ENCODE measurements around the gene DMAC2. TPM values are rescaled to one million over a fixed set of nuclear protein-coding genes. Genes with fewer than 3 reads are reported as not detected.
A peak's percentile ranks its signal among the peaks of the same experiment; 100 is the strongest.

Gene DMAC2
- total RNA-seq, 6 experiments from 2014 or later: 18.9 to 30.5 (median 22.5) TPM

GRCh38 chr19:41421314-41421713 lies 18.4 kb downstream of the DMAC2 start:
- WGBS (ENCODE audit: insufficient coverage, low coverage, low lambda C conversion rate, missing lambda C conversion rate): 97% methylated on average over 6 of the region's 6 CpGs
- intact Hi-C loops (cut with DNase I): no loop called here
- Histone ChIP-seq H3K9me3 (no peaks in the 10 kb centered on the region), H3K27me3 (no peaks in the 10 kb centered on the region), H3K36me3 (peaks cover 0 to 72% (median 28%) of the 10 kb centered on the region in 4 donors), H3K4me3 (no peak overlapping the region), H3K27ac (no peak overlapping the region), H3K4me1 (no peaks in the 10 kb centered on the region)
- ATAC-seq (no peak), DNase-seq (no peak)
- TF ChIP-seq POLR2A (IDR thresholded peaks at IDR 0.05) (no peak), CTCF (IDR thresholded peaks at IDR 0.05) (no peak)

GRCh38 chr19:41420101-41420880 lies 19.4 kb downstream of the DMAC2 start:
- no peaks in the 10 kb centered on the region for H3K27me3 ChIP-seq
- WGBS (ENCODE audit: insufficient coverage, low coverage, low lambda C conversion rate, missing lambda C conversion rate): 58% methylated on average over 5 of the region's 8 CpGs
- DNase-seq: peak in 1 of 3 donors; percentile 29
- H3K36me3 ChIP-seq: peaks cover 0 to 71% (median 29%) of the 10 kb centered on the region in 4 donors
- peak; percentile 53 to 79 (median 62) for ATAC-seq
- H3K4me3 ChIP-seq: no peak overlapping the region
- H3K27ac ChIP-seq: peak overlapping the region in 1 of 3 donors; percentile 33
- H3K9me3 ChIP-seq: no peaks in the 10 kb centered on the region
- intact Hi-C loops (cut with DNase I): no loop called here
- H3K4me1 ChIP-seq: no peaks in the 10 kb centered on the region
- TF ChIP-seq POLR2A (IDR thresholded peaks at IDR 0.05) (no peak), CTCF (IDR thresholded peaks at IDR 0.05) (no peak)

- TF ChIP-seq CTCF (IDR thresholded peaks at IDR 0.05) (no peak), POLR2A (IDR thresholded peaks at IDR 0.05) (no peak)
- ATAC-seq: no peak
- intact Hi-C loops (cut with DNase I): no loop called here
- H3K27me3 ChIP-seq: no peaks in the 10 kb centered on the region
- H3K9me3 ChIP-seq: no peaks in the 10 kb centered on the region
- 100% methylated on average over 4 of the region's 12 CpGs for WGBS (ENCODE audit: insufficient coverage, low coverage, low lambda C conversion rate, missing lambda C conversion rate)
- H3K36me3 ChIP-seq: peaks cover 0 to 64% (median 27%) of the 10 kb centered on the region in 4 donors
- H3K4me3 ChIP-seq: no peak overlapping the region
- no peaks in the 10 kb centered on the region for H3K4me1 ChIP-seq
- no peak overlapping the region for H3K27ac ChIP-seq
- DNase-seq: no peak
Observed at GRCh38 chr19:41416194-41416674, 23.5 kb downstream of the DMAC2 start.

- Histone ChIP-seq H3K4me3 (no peak overlapping the region), H3K27me3 (no peaks in the 10 kb centered on the region), H3K36me3 (peaks cover 0 to 55% (median 22%) of the 10 kb centered on the region in 4 donors), H3K27ac (no peak overlapping the region), H3K4me1 (peaks cover 0 to 2% (median 0%) of the 10 kb centered on the region in 4 donors), H3K9me3 (no peaks in the 10 kb centered on the region)
- TF ChIP-seq POLR2A (IDR thresholded peaks at IDR 0.05): no peak
- no peak for TF ChIP-seq CTCF (IDR thresholded peaks at IDR 0.05)
- no peak for ATAC-seq
- DNase-seq: no peak
- WGBS (ENCODE audit: insufficient coverage, low coverage, low lambda C conversion rate, missing lambda C conversion rate): 70% methylated on average over 4 of the region's 9 CpGs
- intact Hi-C loops (cut with DNase I): no loop called here
Observed at GRCh38 chr19:41415154-41415571, 24.5 kb downstream of the DMAC2 start.

All from right lobe of liver (tissue), 6 donors.